ENCODE measurements around the gene CLCN4. TPM values are rescaled to one million over a fixed set of nuclear protein-coding genes. Genes with fewer than 3 reads are reported as not detected.

The CLCN4 gene
- polyA plus RNA-seq: under 1 TPM; 0.06 to 0.16 TPM

DNA sequence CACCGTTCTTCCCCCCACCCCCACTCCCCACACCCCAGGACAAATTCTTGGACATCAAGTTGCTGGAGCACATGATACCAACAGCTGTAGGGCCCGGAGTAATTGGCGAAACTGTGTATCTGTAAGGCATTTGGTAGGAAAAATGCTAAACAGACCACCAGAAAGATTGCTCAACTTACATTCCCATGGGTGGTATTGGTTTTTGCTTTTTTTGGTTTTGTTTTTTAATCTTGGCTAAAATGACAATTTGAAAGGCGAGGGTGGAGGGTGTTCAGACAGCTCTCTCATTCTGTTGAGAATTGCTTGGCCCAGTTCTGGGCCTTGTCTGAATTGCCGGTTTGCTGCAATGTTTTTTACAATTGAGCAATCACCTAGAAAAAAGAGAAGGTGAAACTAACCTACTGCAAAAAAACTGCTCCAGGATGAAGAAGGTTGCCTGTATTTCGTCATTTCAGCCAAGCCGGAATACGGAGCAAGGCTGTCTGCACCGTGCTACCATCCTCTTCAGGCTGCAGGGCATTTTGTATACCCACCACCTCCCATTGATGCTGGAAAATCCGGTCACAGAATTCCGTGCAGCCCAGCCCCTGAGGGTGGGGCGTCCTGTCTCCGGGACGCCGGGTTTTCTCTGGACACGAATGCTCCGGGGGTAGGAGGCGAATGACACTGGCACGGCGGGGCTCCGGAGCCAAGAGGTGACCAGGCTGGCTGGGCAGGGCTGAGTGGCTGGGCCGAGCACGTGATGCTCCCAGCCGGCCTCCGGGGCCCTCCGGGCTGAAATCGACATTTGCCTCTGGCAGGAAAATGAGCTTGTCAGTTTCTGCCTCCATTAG is at the start of gene CLCN4:
Gene CLCN4, plus strand, starts transcription at position 777 of the 833 bp plus-strand sequence. CDS start 28,058 bp downstream, outside the sequence.
- 17 to 23% methylated on average over 27 of the region's 27 CpGs for WGBS, 2 donors
- no peaks in the 10 kb centered on the region for H3K36me3 ChIP-seq (ENCODE audit: control insufficient read depth in 2 of 2, insufficient read depth in 2 of 2, low read length in 1 of 2)
- H3K9me3 ChIP-seq (ENCODE audit: control insufficient read depth in 2 of 2, insufficient read depth in 1 of 2, low read depth in 1 of 2, low read length in 1 of 2): peaks cover 0 to 3% of the 10 kb centered on the region in 2 donors
- peak within 1 kb of the TSS; percentile 39 to 42 for H3K27ac ChIP-seq (ENCODE audit: low read depth in 2 of 2, low read length in 1 of 2)
- H3K4me1 ChIP-seq (ENCODE audit: control insufficient read depth in 2 of 2, insufficient read depth in 2 of 2, low read length in 1 of 2): peaks cover 4 to 7% of the 10 kb centered on the region in 2 donors
- peak within 1 kb of the TSS in 1 of 2 donors; percentile 33 for H3K4me3 ChIP-seq (ENCODE audit: low read depth in 1 of 2, low read length in 2 of 2)
- H3K27me3 ChIP-seq (ENCODE audit: control insufficient read depth in 1 of 2, insufficient read depth in 2 of 2, low read length in 2 of 2): peaks cover 0 to 8% of the 10 kb centered on the region in 2 donors

- peaks cover 0 to 6% of the 10 kb centered on the region in 2 donors for H3K4me1 ChIP-seq (ENCODE audit: control insufficient read depth in 2 of 2, insufficient read depth in 2 of 2, low read length in 1 of 2)
- H3K9me3 ChIP-seq (ENCODE audit: control insufficient read depth in 2 of 2, insufficient read depth in 1 of 2, low read depth in 1 of 2, low read length in 1 of 2): no peaks in the 10 kb centered on the region
- H3K4me3 ChIP-seq (ENCODE audit: low read depth in 1 of 2, low read length in 2 of 2): no peak overlapping the region
- peaks cover 0 to 8% of the 10 kb centered on the region in 2 donors for H3K36me3 ChIP-seq (ENCODE audit: control insufficient read depth in 2 of 2, insufficient read depth in 2 of 2, low read length in 1 of 2)
- no peaks in the 10 kb centered on the region for H3K27me3 ChIP-seq (ENCODE audit: control insufficient read depth in 1 of 2, insufficient read depth in 2 of 2, low read length in 2 of 2)
- 79 to 80% methylated on average over 2 of the region's 2 CpGs for WGBS, 2 donors
- H3K27ac ChIP-seq (ENCODE audit: low read depth in 2 of 2, low read length in 1 of 2): no peak overlapping the region
Observed at GRCh38 chrX:10107483-10107882, 49.3 kb upstream of the CLCN4 start.

- H3K27ac ChIP-seq (ENCODE audit: low read depth in 2 of 2, low read length in 1 of 2): peak overlapping the region in 1 of 2 donors; percentile 12
- no peaks in the 10 kb centered on the region for H3K9me3 ChIP-seq (ENCODE audit: control insufficient read depth in 2 of 2, insufficient read depth in 1 of 2, low read depth in 1 of 2, low read length in 1 of 2)
- peaks cover 0 to 6% of the 10 kb centered on the region in 2 donors for H3K36me3 ChIP-seq (ENCODE audit: control insufficient read depth in 2 of 2, insufficient read depth in 2 of 2, low read length in 1 of 2)
- WGBS, 2 donors: 40 to 65% methylated on average over 9 of the region's 9 CpGs
- no peak overlapping the region for H3K4me3 ChIP-seq (ENCODE audit: low read depth in 1 of 2, low read length in 2 of 2)
- peaks cover 0 to 6% of the 10 kb centered on the region in 2 donors for H3K4me1 ChIP-seq (ENCODE audit: control insufficient read depth in 2 of 2, insufficient read depth in 2 of 2, low read length in 1 of 2)
- no peaks in the 10 kb centered on the region for H3K27me3 ChIP-seq (ENCODE audit: control insufficient read depth in 1 of 2, insufficient read depth in 2 of 2, low read length in 2 of 2)
Observed at GRCh38 chrX:10108288-10108687, 48.5 kb upstream of the CLCN4 start.

DNA sequence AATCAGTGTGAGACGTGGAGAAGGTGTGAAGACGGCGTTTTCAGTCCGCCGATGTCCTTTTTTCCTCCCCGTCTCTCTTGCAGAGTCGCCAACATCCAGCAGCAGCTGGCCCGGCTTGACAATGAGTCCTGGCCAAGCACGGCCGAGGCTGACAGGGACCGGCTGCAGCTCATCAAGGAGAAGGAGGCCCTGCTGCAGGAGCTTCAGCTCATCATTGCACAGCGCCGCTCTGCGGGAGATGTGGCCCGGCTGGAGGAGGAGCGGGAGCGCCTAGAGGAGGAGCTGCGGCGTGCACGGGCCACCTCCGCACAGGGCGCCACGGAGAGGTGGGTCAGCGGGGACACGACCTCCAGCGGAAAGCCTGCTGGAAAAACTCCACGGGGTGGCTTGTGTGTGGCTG is 47.1 kb upstream of the CLCN4 start:
- Histone ChIP-seq H3K4me3 (ENCODE audit: low read depth in 1 of 2, low read length in 2 of 2) (no peak overlapping the region), H3K36me3 (ENCODE audit: control insufficient read depth in 2 of 2, insufficient read depth in 2 of 2, low read length in 1 of 2) (peaks cover 0 to 4% of the 10 kb centered on the region in 2 donors), H3K4me1 (ENCODE audit: control insufficient read depth in 2 of 2, insufficient read depth in 2 of 2, low read length in 1 of 2) (peaks cover 0 to 6% of the 10 kb centered on the region in 2 donors), H3K27ac (ENCODE audit: low read depth in 2 of 2, low read length in 1 of 2) (peak overlapping the region in 1 of 2 donors; percentile 73), H3K27me3 (ENCODE audit: control insufficient read depth in 1 of 2, insufficient read depth in 2 of 2, low read length in 2 of 2) (no peaks in the 10 kb centered on the region), H3K9me3 (ENCODE audit: control insufficient read depth in 2 of 2, insufficient read depth in 1 of 2, low read depth in 1 of 2, low read length in 1 of 2) (no peaks in the 10 kb centered on the region)
- 77 to 88% methylated on average over 27 of the region's 27 CpGs for WGBS, 2 donors

DNA sequence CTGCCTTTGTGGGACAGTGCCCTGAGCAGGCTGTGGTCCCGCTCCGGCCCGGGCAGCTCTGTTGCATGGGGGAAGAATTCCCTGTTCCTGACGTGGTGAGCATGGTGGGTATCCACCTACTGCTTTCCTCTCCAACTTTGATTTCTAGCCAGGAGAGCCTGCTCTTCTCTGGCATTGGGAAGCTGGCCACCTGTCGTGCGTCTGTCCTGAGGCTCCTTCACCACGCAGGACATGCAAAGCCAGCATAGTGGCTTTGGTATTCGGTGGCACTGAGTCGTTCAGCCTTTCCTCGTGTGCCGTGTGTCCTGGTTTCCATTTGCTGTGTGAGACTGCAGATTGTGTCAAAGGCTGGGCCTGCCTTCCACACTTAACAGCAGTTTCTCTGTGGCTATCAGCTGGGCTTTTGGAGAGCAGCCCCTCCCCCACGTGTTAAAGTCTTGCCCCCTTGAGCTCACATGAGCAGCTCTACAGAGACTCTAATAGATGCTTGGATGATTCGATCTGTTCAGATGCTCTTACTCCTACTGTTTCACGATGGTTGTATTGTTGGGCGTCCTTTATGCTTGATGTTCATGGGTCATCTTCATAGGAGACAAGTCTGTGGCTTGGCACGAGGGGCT is 46.3 kb upstream of the CLCN4 start:
- H3K27ac ChIP-seq (ENCODE audit: low read depth in 2 of 2, low read length in 1 of 2): peak overlapping the region; percentile 42 to 73
- peaks cover 0 to 4% of the 10 kb centered on the region in 2 donors for H3K36me3 ChIP-seq (ENCODE audit: control insufficient read depth in 2 of 2, insufficient read depth in 2 of 2, low read length in 1 of 2)
- H3K4me1 ChIP-seq (ENCODE audit: control insufficient read depth in 2 of 2, insufficient read depth in 2 of 2, low read length in 1 of 2): peaks cover 0 to 6% of the 10 kb centered on the region in 2 donors

GRCh38 chrX:10110984-10111363 is 45.8 kb upstream of the CLCN4 start:
- Histone ChIP-seq H3K27me3 (ENCODE audit: control insufficient read depth in 1 of 2, insufficient read depth in 2 of 2, low read length in 2 of 2) (no peaks in the 10 kb centered on the region), H3K36me3 (ENCODE audit: control insufficient read depth in 2 of 2, insufficient read depth in 2 of 2, low read length in 1 of 2) (peaks cover 0 to 4% of the 10 kb centered on the region in 2 donors), H3K4me1 (ENCODE audit: control insufficient read depth in 2 of 2, insufficient read depth in 2 of 2, low read length in 1 of 2) (peaks cover 0 to 6% of the 10 kb centered on the region in 2 donors), H3K27ac (ENCODE audit: low read depth in 2 of 2, low read length in 1 of 2) (peak overlapping the region; percentile 42 to 83), H3K9me3 (ENCODE audit: control insufficient read depth in 2 of 2, insufficient read depth in 1 of 2, low read depth in 1 of 2, low read length in 1 of 2) (no peaks in the 10 kb centered on the region), H3K4me3 (ENCODE audit: low read depth in 1 of 2, low read length in 2 of 2) (no peak overlapping the region)
- 61 to 63% methylated on average over 10 of the region's 10 CpGs for WGBS, 2 donors

More for the DNA sequence above, 46.3 kb upstream of the CLCN4 start:
- Histone ChIP-seq H3K9me3 (ENCODE audit: control insufficient read depth in 2 of 2, insufficient read depth in 1 of 2, low read depth in 1 of 2, low read length in 1 of 2) (no peaks in the 10 kb centered on the region), H3K27me3 (ENCODE audit: control insufficient read depth in 1 of 2, insufficient read depth in 2 of 2, low read length in 2 of 2) (no peaks in the 10 kb centered on the region), H3K4me3 (ENCODE audit: low read depth in 1 of 2, low read length in 2 of 2) (no peak overlapping the region)
- 71 to 78% methylated on average over 16 of the region's 16 CpGs for WGBS, 2 donors

DNA sequence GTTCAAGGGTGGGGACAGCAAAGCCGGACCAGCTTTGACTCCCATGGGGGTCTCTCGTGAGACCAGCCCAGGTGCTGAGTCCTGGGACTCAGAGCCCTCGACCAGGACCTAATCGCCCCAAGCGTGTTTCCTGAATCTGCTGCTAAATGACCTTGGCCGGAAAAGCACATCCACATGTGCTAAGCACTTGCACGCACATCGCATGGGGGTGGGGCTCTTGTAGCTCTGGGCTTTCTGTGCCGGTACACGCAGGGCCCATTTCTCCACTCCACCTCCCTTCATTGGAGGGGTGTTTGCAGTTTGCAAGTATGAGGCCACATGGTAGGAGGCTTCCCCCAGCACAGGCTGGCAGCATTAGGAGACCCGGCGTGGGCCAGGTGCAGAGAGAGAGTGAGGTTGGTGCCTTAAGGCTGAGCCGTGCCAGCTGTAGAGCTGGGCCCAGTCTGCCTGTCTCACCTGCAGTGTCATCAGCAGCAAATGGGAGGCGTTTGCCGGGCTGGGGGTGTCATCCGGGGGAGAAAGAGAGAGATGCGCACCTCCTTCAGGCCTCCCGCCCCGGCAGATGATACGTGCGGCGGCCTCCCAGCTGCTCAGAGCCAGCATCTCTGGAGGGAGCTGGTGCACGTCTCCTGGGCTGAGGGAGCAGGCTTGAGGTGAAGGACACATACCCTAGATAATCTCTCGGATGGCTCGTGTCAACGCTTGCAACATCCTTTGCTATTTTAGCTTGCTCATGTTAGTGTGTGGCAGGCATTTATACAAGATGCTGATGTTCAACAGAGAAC is 45.2 kb upstream of the CLCN4 start:
- no peak overlapping the region for H3K4me3 ChIP-seq (ENCODE audit: low read depth in 1 of 2, low read length in 2 of 2)
- peak overlapping the region; percentile 42 to 83 for H3K27ac ChIP-seq (ENCODE audit: low read depth in 2 of 2, low read length in 1 of 2)
- H3K36me3 ChIP-seq (ENCODE audit: control insufficient read depth in 2 of 2, insufficient read depth in 2 of 2, low read length in 1 of 2): peaks cover 0 to 4% of the 10 kb centered on the region in 2 donors
- H3K4me1 ChIP-seq (ENCODE audit: control insufficient read depth in 2 of 2, insufficient read depth in 2 of 2, low read length in 1 of 2): peaks cover 0 to 6% of the 10 kb centered on the region in 2 donors
- H3K27me3 ChIP-seq (ENCODE audit: control insufficient read depth in 1 of 2, insufficient read depth in 2 of 2, low read length in 2 of 2): no peaks in the 10 kb centered on the region
- WGBS, 2 donors: 63 to 71% methylated on average over 26 of the region's 26 CpGs
- H3K9me3 ChIP-seq (ENCODE audit: control insufficient read depth in 2 of 2, insufficient read depth in 1 of 2, low read depth in 1 of 2, low read length in 1 of 2): no peaks in the 10 kb centered on the region

- peaks cover 0 to 13% of the 10 kb centered on the region in 2 donors for H3K36me3 ChIP-seq (ENCODE audit: control insufficient read depth in 2 of 2, insufficient read depth in 2 of 2, low read length in 1 of 2)
- no peaks in the 10 kb centered on the region for H3K27me3 ChIP-seq (ENCODE audit: control insufficient read depth in 1 of 2, insufficient read depth in 2 of 2, low read length in 2 of 2)
- peaks cover 0 to 6% of the 10 kb centered on the region in 2 donors for H3K4me1 ChIP-seq (ENCODE audit: control insufficient read depth in 2 of 2, insufficient read depth in 2 of 2, low read length in 1 of 2)
- no peaks in the 10 kb centered on the region for H3K9me3 ChIP-seq (ENCODE audit: control insufficient read depth in 2 of 2, insufficient read depth in 1 of 2, low read depth in 1 of 2, low read length in 1 of 2)
- H3K4me3 ChIP-seq (ENCODE audit: low read depth in 1 of 2, low read length in 2 of 2): no peak overlapping the region
- 70 to 75% methylated on average over 6 of the region's 6 CpGs for WGBS, 2 donors
- H3K27ac ChIP-seq (ENCODE audit: low read depth in 2 of 2, low read length in 1 of 2): no peak overlapping the region
Observed at GRCh38 chrX:10112510-10112909, 44.3 kb upstream of the CLCN4 start.

- H3K4me3 ChIP-seq (ENCODE audit: low read depth in 1 of 2, low read length in 2 of 2): no peak overlapping the region
- H3K9me3 ChIP-seq (ENCODE audit: control insufficient read depth in 2 of 2, insufficient read depth in 1 of 2, low read depth in 1 of 2, low read length in 1 of 2): no peaks in the 10 kb centered on the region
- H3K4me1 ChIP-seq (ENCODE audit: control insufficient read depth in 2 of 2, insufficient read depth in 2 of 2, low read length in 1 of 2): peaks cover 0 to 5% of the 10 kb centered on the region in 2 donors
- H3K27me3 ChIP-seq (ENCODE audit: control insufficient read depth in 1 of 2, insufficient read depth in 2 of 2, low read length in 2 of 2): no peaks in the 10 kb centered on the region
- no peak overlapping the region for H3K27ac ChIP-seq (ENCODE audit: low read depth in 2 of 2, low read length in 1 of 2)
- H3K36me3 ChIP-seq (ENCODE audit: control insufficient read depth in 2 of 2, insufficient read depth in 2 of 2, low read length in 1 of 2): peaks cover 0 to 10% of the 10 kb centered on the region in 2 donors
- 88 to 93% methylated on average over 5 of the region's 5 CpGs for WGBS, 2 donors
Observed at GRCh38 chrX:10115082-10115481, 41.7 kb upstream of the CLCN4 start.

All from esophagus (tissue), 2 donors.